HEK293 (cell line): ENCODE data around the gene IREB2.

Source experiments
- AEBP2 ChIP-seq: fragments of 450-650 bp; formaldehyde crosslinking; IDR thresholded peaks from 2 replicates; pipeline ENCODE4 v1.5.1; 2016; ENCODE audit warnings: missing biosample characterization, missing genetic modification characterization, borderline replicate concordance
- BCL11A ChIP-seq: fragments of 450-650 bp; formaldehyde crosslinking; IDR thresholded peaks from 2 replicates; pipeline ENCODE4 v1.5.1; 2016; ENCODE audit warnings: low read depth, missing biosample characterization, missing genetic modification characterization
- BCL6B ChIP-seq: fragments of 450-650 bp; formaldehyde crosslinking; IDR thresholded peaks from 2 replicates; pipeline ENCODE4 v1.5.1; 2017; ENCODE audit warnings: missing biosample characterization, missing genetic modification characterization
- EGR2 ChIP-seq: fragments of 450-650 bp; formaldehyde crosslinking; IDR thresholded peaks from 2 replicates; pipeline ENCODE4 v1.5.1; 2016; ENCODE audit warnings: low read depth, missing biosample characterization, missing genetic modification characterization
- GLI4 ChIP-seq: fragments of 450-650 bp; formaldehyde crosslinking; IDR thresholded peaks from 2 replicates; pipeline ENCODE4 v1.5.1; 2016; ENCODE audit warnings: missing biosample characterization, missing genetic modification characterization
- HIC1 ChIP-seq: fragments of 450-650 bp; formaldehyde crosslinking; IDR thresholded peaks from 2 replicates; pipeline ENCODE4 v1.5.1; 2016; ENCODE audit warnings: missing biosample characterization, missing genetic modification characterization
- HOXC10 ChIP-seq: sonication (generic); formaldehyde crosslinking; IDR thresholded peaks from 2 replicates; pipeline ENCODE4 v1.8.1; 2023; ENCODE audit warnings: mild to moderate bottlenecking, missing genetic modification reagents
- IKZF3 ChIP-seq: fragments of 450-650 bp; IDR thresholded peaks from 2 replicates; pipeline ENCODE4 v1.5.0; 2018; ENCODE audit warnings: missing biosample characterization, mild to moderate bottlenecking, missing genetic modification characterization, moderate library complexity
- RBAK ChIP-seq: fragments of 450-650 bp; formaldehyde crosslinking; IDR thresholded peaks from 2 replicates; pipeline ENCODE4 v1.5.1; 2016; ENCODE audit warnings: missing biosample characterization, missing genetic modification characterization
- SALL2 ChIP-seq: fragments of 450-650 bp; formaldehyde crosslinking; IDR thresholded peaks from 2 replicates; pipeline ENCODE4 v1.5.0; 2017; ENCODE audit warnings: missing biosample characterization, mild to moderate bottlenecking, missing genetic modification characterization, borderline replicate concordance
- SCRT2 ChIP-seq: fragments of 450-650 bp; formaldehyde crosslinking; IDR thresholded peaks from 2 replicates; pipeline ENCODE4 v1.5.1; 2016; ENCODE audit warnings: missing biosample characterization, missing genetic modification characterization
- SP2 ChIP-seq: fragments of 450-650 bp; formaldehyde crosslinking; IDR thresholded peaks from 2 replicates; pipeline ENCODE4 v1.5.1; 2016; ENCODE audit warnings: missing biosample characterization, missing genetic modification characterization
- TCF7L2 ChIP-seq: IDR thresholded peaks from 2 replicates; pipeline ENCODE4 v1.6.1; 2011; ENCODE audit warnings: low read depth, mild to moderate bottlenecking, inconsistent platforms, low read length, moderate library complexity, borderline replicate concordance
- ZBTB11 ChIP-seq: fragments of 450-650 bp; formaldehyde crosslinking; conservative IDR thresholded peaks from 2 replicates; pipeline ENCODE4 v1.5.1; 2016; ENCODE audit warnings: low read depth, missing biosample characterization, missing genetic modification characterization
- ZBTB26 ChIP-seq: fragments of 450-650 bp; formaldehyde crosslinking; optimal IDR thresholded peaks from 2 replicates; pipeline ENCODE3; 2016; ENCODE audit warnings: missing biosample characterization, mild to moderate bottlenecking, missing genetic modification characterization
- ZNF10 ChIP-seq: fragments of 450-650 bp; formaldehyde crosslinking; IDR thresholded peaks from 2 replicates; pipeline ENCODE4 v1.5.1; 2017; ENCODE audit warnings: missing biosample characterization, missing genetic modification characterization
- ZNF16 ChIP-seq: fragments of 450-650 bp; formaldehyde crosslinking; IDR thresholded peaks from 2 replicates; pipeline ENCODE4 v1.5.1; 2016; ENCODE audit warnings: low read depth, missing biosample characterization, missing genetic modification characterization
- ZNF211 ChIP-seq: fragments of 450-650 bp; formaldehyde crosslinking; IDR thresholded peaks from 2 replicates; pipeline ENCODE4 v1.5.1; 2016; ENCODE audit warnings: low read depth, missing biosample characterization, missing genetic modification characterization
- ZNF214 ChIP-seq: fragments of 450-650 bp; formaldehyde crosslinking; IDR thresholded peaks from 2 replicates; pipeline ENCODE4 v1.5.1; 2017; ENCODE audit warnings: missing biosample characterization, mild to moderate bottlenecking, missing genetic modification characterization, borderline replicate concordance
- ZNF221 ChIP-seq: fragments of 450-650 bp; formaldehyde crosslinking; IDR thresholded peaks from 2 replicates; pipeline ENCODE4 v1.5.1; 2017; ENCODE audit warnings: missing biosample characterization, missing genetic modification characterization, borderline replicate concordance
- ZNF335 ChIP-seq: fragments of 450-650 bp; formaldehyde crosslinking; conservative IDR thresholded peaks from 2 replicates; pipeline ENCODE4 v1.5.1; 2016; ENCODE audit warnings: missing biosample characterization, missing genetic modification characterization
- ZNF404 ChIP-seq: fragments of 450-650 bp; formaldehyde crosslinking; IDR thresholded peaks from 2 replicates; pipeline ENCODE4 v1.5.1; 2017; ENCODE audit warnings: missing biosample characterization, missing genetic modification characterization
- ZNF521 ChIP-seq: fragments of 450-650 bp; formaldehyde crosslinking; IDR thresholded peaks from 2 replicates; pipeline ENCODE4 v1.5.1; 2017; ENCODE audit warnings: missing biosample characterization, mild to moderate bottlenecking, missing genetic modification characterization
- ZNF548 ChIP-seq: fragments of 450-650 bp; formaldehyde crosslinking; IDR thresholded peaks from 2 replicates; pipeline ENCODE4 v1.5.1; 2016; ENCODE audit warnings: missing biosample characterization, missing genetic modification characterization
- ZNF596 ChIP-seq: fragments of 450-650 bp; IDR thresholded peaks from 2 replicates; pipeline ENCODE4 v1.5.0; 2018; ENCODE audit warnings: missing biosample characterization, mild to moderate bottlenecking, missing genetic modification characterization, moderate library complexity
- ZNF600 ChIP-seq: fragments of 450-650 bp; formaldehyde crosslinking; IDR thresholded peaks from 2 replicates; pipeline ENCODE4 v1.5.1; 2016; ENCODE audit warnings: missing biosample characterization, missing genetic modification characterization
- ZNF658 ChIP-seq: fragments of 450-650 bp; formaldehyde crosslinking; IDR thresholded peaks from 2 replicates; pipeline ENCODE4; 2016; ENCODE audit warnings: missing biosample characterization, missing genetic modification characterization
- ZNF660 ChIP-seq: fragments of 450-650 bp; IDR thresholded peaks from 2 replicates; pipeline ENCODE4 v1.5.1; 2018; ENCODE audit warnings: missing biosample characterization, mild to moderate bottlenecking, missing genetic modification characterization
- ZNF701 ChIP-seq: fragments of 450-650 bp; formaldehyde crosslinking; IDR thresholded peaks from 2 replicates; pipeline ENCODE4 v1.5.1; 2016; ENCODE audit warnings: missing biosample characterization, missing genetic modification characterization
- ZNF76 ChIP-seq: fragments of 450-650 bp; formaldehyde crosslinking; IDR thresholded peaks from 2 replicates; pipeline ENCODE4; 2016; ENCODE audit warnings: low read depth, missing biosample characterization, missing genetic modification characterization, borderline replicate concordance
- ZNF768 ChIP-seq: fragments of 450-650 bp; formaldehyde crosslinking; IDR thresholded peaks from 2 replicates; pipeline ENCODE4 v1.5.1; 2018; ENCODE audit warnings: missing biosample characterization, mild to moderate bottlenecking, missing genetic modification characterization
- ZNF792 ChIP-seq: fragments of 450-650 bp; formaldehyde crosslinking; IDR thresholded peaks from 2 replicates; pipeline ENCODE4 v1.5.1; 2016; ENCODE audit warnings: missing biosample characterization, missing genetic modification characterization
- ZNF843 ChIP-seq: fragments of 450-650 bp; formaldehyde crosslinking; IDR thresholded peaks from 2 replicates; pipeline ENCODE4 v1.5.1; 2016; ENCODE audit warnings: missing biosample characterization, missing genetic modification characterization

IREB2 gene

GRCh38 chr15:78536134-78536533 is 98.1 kb downstream of the IREB2 start (continued):
- TF ChIP-seq ZBTB26 (tag by site-specific recombination) (no peak), ZNF10 (tag by site-specific recombination) (no peak), ZNF596 (no peak), ZNF600 (tag by site-specific recombination) (no peak), ZNF843 (tag by site-specific recombination) (no peak), ZNF768 (no peak), ZNF792 (tag by site-specific recombination) (no peak), HIC1 (tag by site-specific recombination) (peak; percentile 67; the same call in 1 of the 2 replicates), SP2 (tag by site-specific recombination) (no peak), ZNF221 (tag by site-specific recombination) (no peak), RBAK (tag by site-specific recombination) (peak; percentile 84; the same call in 1 of the 2 replicates), BCL11A (tag by site-specific recombination) (no peak), ZNF521 (no peak), ZNF16 (tag by site-specific recombination) (no peak), HOXC10 (CRISPR knock-in tag) (no peak), AEBP2 (no peak), SALL2 (tag by site-specific recombination) (peak; percentile 81; the same call in 1 of the 2 replicates), ZNF211 (tag by site-specific recombination) (no peak), ZNF701 (tag by site-specific recombination) (no peak), ZNF76 (tag by site-specific recombination) (no peak), ZNF335 (tag by site-specific recombination) (no peak; the same call in 1 of the 2 replicates), IKZF3 (tag by site-specific recombination) (no peak), EGR2 (tag by site-specific recombination) (no peak), TCF7L2 (no peak), ZNF404 (tag by site-specific recombination) (no peak), SCRT2 (tag by site-specific recombination) (no peak), BCL6B (peak; percentile 62), GLI4 (tag by site-specific recombination) (no peak), ZBTB11 (tag by site-specific recombination) (no peak), ZNF214 (no peak), ZNF548 (tag by site-specific recombination) (no peak), ZNF658 (no peak), ZNF660 (tag by site-specific recombination) (peak; percentile 29; the same call in 1 of the 2 replicates)
